IMR-90 (cell line): ENCODE results near the gene YWHAG. TPM values are rescaled to one million over a fixed set of nuclear protein-coding genes. Genes with fewer than 3 reads are reported as not detected.

Source experiments
- ATAC-seq: fragments of 200-7000 bp; cut with Tn5 transposase; 2 replicates; pipeline ENCODE4 v1.9.1; 2020; ENCODE audit warnings: low read depth, mild to moderate bottlenecking, moderate library complexity
- BruUV-seq: library from RNA; stranded (reverse); fragments of 400-500 nt; replicated peaks from 2 replicates; lab custom pipeline; 2021; lab: Mats Ljungman, UMichigan
- CTCF ChIA-PET: fragments of 300-600 bp; formaldehyde crosslinking; extraction: SDS; loops from one replicate; lab custom pipeline; 2021; ENCODE audit warnings: antibody characterized with exemption; lab: Yijun Ruan, JAX
- POLR2A ChIA-PET: fragments of 300-600 bp; sonication (Branson Sonifier 250); formaldehyde crosslinking; loops from one replicate; lab custom pipeline; 2022; ENCODE audit warnings: antibody characterized with exemption; ENCODE audit not compliant: unreplicated experiment; lab: Charles Lee
- DNase-seq: peaks from one replicate; pipeline ENCODE4 v3.0.0; 2013
- H2AFZ ChIP-seq: replicated peaks from 2 replicates; pipeline ENCODE3; 2013; ENCODE audit warnings: low read length, mild to moderate bottlenecking; ENCODE audit not compliant: poor library complexity
- H2AK5ac ChIP-seq: 2 replicates; pipeline ENCODE4 v1.6.1; 2013; ENCODE audit warnings: low read depth, low read length, inconsistent platforms
- H2AK9ac ChIP-seq: replicated peaks from 2 replicates; pipeline ENCODE3; 2013; ENCODE audit warnings: mild to moderate bottlenecking, low read depth, low read length, moderate library complexity; ENCODE audit not compliant: poor library complexity
- H2BK120ac ChIP-seq: 2 replicates; pipeline ENCODE4 v1.6.1; 2013; ENCODE audit warnings: low read depth, low read length, inconsistent platforms
- H2BK15ac ChIP-seq: 3 replicates; pipeline ENCODE4 v1.6.1; 2013; ENCODE audit warnings: low read depth, low read length, inconsistent platforms
- H2BK20ac ChIP-seq: 2 replicates; pipeline ENCODE4 v1.6.1; 2013; ENCODE audit warnings: low read depth, mild to moderate bottlenecking, inconsistent platforms, low read length, moderate library complexity
- H2BK5ac ChIP-seq: 2 replicates; pipeline ENCODE4 v1.6.1; 2013; ENCODE audit warnings: mild to moderate bottlenecking, low read depth, low read length, inconsistent platforms; ENCODE audit not compliant: poor library complexity, severe bottlenecking
- H3K14ac ChIP-seq: replicated peaks from 2 replicates; pipeline ENCODE4 v1.6.1; 2013; ENCODE audit warnings: low read depth, low read length, inconsistent platforms
- H3K18ac ChIP-seq: 2 replicates; pipeline ENCODE4 v1.6.1; 2013; ENCODE audit warnings: low read depth, low read length, control low read depth
- H3K23ac ChIP-seq: 2 replicates; pipeline ENCODE4 v1.6.1; 2013; ENCODE audit warnings: low read depth, low read length, inconsistent platforms
- H3K27ac ChIP-seq: 2 replicates; pipeline ENCODE4 v1.5.1; 2013; ENCODE audit warnings: mild to moderate bottlenecking, control low read depth, low read length; ENCODE audit not compliant: insufficient read depth
- H3K27me3 ChIP-seq: 2 replicates; pipeline ENCODE4 v1.6.1; 2013; ENCODE audit warnings: low read length; ENCODE audit not compliant: control insufficient read depth, insufficient read depth
- H3K36me3 ChIP-seq: 2 replicates; pipeline ENCODE4 v1.6.1; 2013; ENCODE audit warnings: low read length, mixed read lengths; ENCODE audit not compliant: control insufficient read depth, insufficient read depth
- H3K4ac ChIP-seq: 2 replicates; pipeline ENCODE4 v1.6.1; 2013; ENCODE audit warnings: low read depth, low read length, inconsistent platforms
- H3K4me1 ChIP-seq: 2 replicates; pipeline ENCODE4 v1.6.1; 2013; ENCODE audit warnings: low read length, mixed read lengths; ENCODE audit not compliant: control insufficient read depth, insufficient read depth
- H3K4me2 ChIP-seq: 2 replicates; pipeline ENCODE4 v1.6.1; 2013; ENCODE audit warnings: low read depth, mild to moderate bottlenecking, control low read depth, low read length, moderate library complexity
- H3K4me3 ChIP-seq: 2 replicates; pipeline ENCODE4 v1.5.1; 2013; ENCODE audit warnings: low read depth, mild to moderate bottlenecking, control low read depth, low read length, moderate library complexity; ENCODE audit not compliant: insufficient read depth
- H3K56ac ChIP-seq: 2 replicates; pipeline ENCODE4 v1.6.1; 2013; ENCODE audit warnings: low read length, inconsistent platforms; ENCODE audit not compliant: insufficient read depth; ENCODE audit errors: extremely low read depth
- H3K79me1 ChIP-seq, 2 experiments: 2 replicates each; pipeline ENCODE4 v1.6.1; 2013; ENCODE audit warnings: low read length in 2 of 2, inconsistent platforms in 1 of 2, low read depth in 1 of 2
- H3K9ac ChIP-seq: 2 replicates; pipeline ENCODE4 v1.6.1; 2013; ENCODE audit warnings: low read depth, low read length, control low read depth
- H3K9me1 ChIP-seq: 2 replicates; pipeline ENCODE4 v1.6.1; 2013; ENCODE audit warnings: low read length, inconsistent platforms; ENCODE audit not compliant: insufficient read depth
- H3K9me3 ChIP-seq: 2 replicates; pipeline ENCODE4 v1.6.1; 2013; ENCODE audit warnings: low read length; ENCODE audit not compliant: control insufficient read depth, insufficient read depth
- H4K20me1 ChIP-seq: 2 replicates; pipeline ENCODE4 v1.6.1; 2013; ENCODE audit warnings: low read length, inconsistent platforms; ENCODE audit not compliant: insufficient read depth
- H4K5ac ChIP-seq: 2 replicates; pipeline ENCODE4 v1.6.1; 2013; ENCODE audit warnings: mild to moderate bottlenecking, low read depth, low read length, control low read depth
- H4K8ac ChIP-seq, 2 experiments: 2 replicates each; pipeline ENCODE4 v1.6.1; 2013; ENCODE audit warnings: low read depth in 2 of 2, low read length in 2 of 2, control low read depth in 1 of 2, inconsistent platforms in 1 of 2
- H4K91ac ChIP-seq: 2 replicates; pipeline ENCODE4 v1.6.1; 2013; ENCODE audit warnings: low read depth, low read length, inconsistent platforms; ENCODE audit not compliant: insufficient read depth
- BHLHE40 ChIP-seq: fragments of 150-350 bp; IDR thresholded peaks from 2 replicates; pipeline ENCODE4 v1.6.1; 2016; ENCODE audit warnings: mild to moderate bottlenecking, low read depth, low read length
- CEBPB ChIP-seq: IDR thresholded peaks from 2 replicates; pipeline ENCODE4 v1.6.1; 2012; ENCODE audit warnings: low read depth, low read length, improper control_type of control experiment
- FOS ChIP-seq: fragments of 150-350 bp; IDR thresholded peaks from 2 replicates; pipeline ENCODE4 v1.6.1; 2016; ENCODE audit warnings: low read depth, low read length
- MXI1 ChIP-seq: IDR thresholded peaks from 2 replicates; pipeline ENCODE4 v1.6.1; 2012; ENCODE audit warnings: low read depth, mild to moderate bottlenecking, low read length, moderate library complexity, borderline replicate concordance
- NFE2L2 ChIP-seq: fragments of 150-350 bp; IDR thresholded peaks from 2 replicates; pipeline ENCODE4 v1.6.1; 2016; ENCODE audit warnings: low read depth, mild to moderate bottlenecking, low read length
- RAD21 ChIP-seq: IDR thresholded peaks from 2 replicates; pipeline ENCODE4 v1.6.1; 2012; ENCODE audit warnings: low read length, improper control_type of control experiment
- RCOR1 ChIP-seq: IDR thresholded peaks from 2 replicates; pipeline ENCODE4 v1.6.1; 2012; ENCODE audit warnings: mild to moderate bottlenecking, low read length, improper control_type of control experiment; ENCODE audit not compliant: insufficient replicate concordance
- SMC3 ChIP-seq: fragments of 150-350 bp; IDR thresholded peaks from 2 replicates; pipeline ENCODE4 v1.6.1; 2016; ENCODE audit warnings: low read depth, mild to moderate bottlenecking, antibody characterized with exemption, low read length, moderate library complexity
- whole genome bisulfite sequencing, 2 experiments: methylation state at CpG; one replicate each; pipeline versions ENCODE4 v1.1.5 to v1.1.7; 2013; ENCODE audit warnings: missing lambda C conversion rate in 2 of 2; ENCODE audit not compliant: insufficient read length in 1 of 2; ENCODE audit errors: extremely low coverage in 2 of 2; 5-methylcytosine and 5-hydroxymethylcytosine counted together
- dilution Hi-C: fragments of 300-500 bp; cut with HindIII; formaldehyde crosslinking; loops from one replicate; pipeline ENCODE4 v1.14.3; 2018; ENCODE audit warnings: low sequenced_read_pairs; ENCODE audit not compliant: unreplicated experiment
- in situ Hi-C: fragments of 300-500 bp; cut with MboI; formaldehyde crosslinking; loops from 3 replicates; pipeline ENCODE4 v1.14.3; 2019; ENCODE audit warnings: low sequenced_read_pairs, inconsistent platforms, mixed read lengths
- intact Hi-C: fragments of 100-400 bp; cut with micrococcal nuclease; formaldehyde crosslinking; loops from 2 replicates; pipeline ENCODE4 v1.10.0; 2022
- polyA plus RNA-seq, 3 experiments: library from polyadenylated mRNA; depleted of rRNA; stranded (reverse); fragments of >200 nt; gene quantifications; 2 replicates each; pipeline ENCODE4 v1.2.3, GENCODE V29; 2012; ENCODE audit warnings: low replicate concordance in 1 of 3
- total RNA-seq: library from RNA; depleted of rRNA; stranded (reverse); fragments of >200 nt; gene quantifications from 2 replicates; pipeline ENCODE4 v1.2.3, GENCODE V29; 2012
- TF ChIP-seq, protein P1 (sequence below): conservative IDR thresholded peaks from 2 replicates; pipeline ENCODE4 v1.5.1; 2012; ENCODE audit warnings: mild to moderate bottlenecking, low read depth, low read length, improper control_type of control experiment

YWHAG gene
- total and polyA plus RNA-seq, 2 of the 4 experiments (the other 2 are of a cell fraction) = 40.1 to 64.9 TPM

DNA sequence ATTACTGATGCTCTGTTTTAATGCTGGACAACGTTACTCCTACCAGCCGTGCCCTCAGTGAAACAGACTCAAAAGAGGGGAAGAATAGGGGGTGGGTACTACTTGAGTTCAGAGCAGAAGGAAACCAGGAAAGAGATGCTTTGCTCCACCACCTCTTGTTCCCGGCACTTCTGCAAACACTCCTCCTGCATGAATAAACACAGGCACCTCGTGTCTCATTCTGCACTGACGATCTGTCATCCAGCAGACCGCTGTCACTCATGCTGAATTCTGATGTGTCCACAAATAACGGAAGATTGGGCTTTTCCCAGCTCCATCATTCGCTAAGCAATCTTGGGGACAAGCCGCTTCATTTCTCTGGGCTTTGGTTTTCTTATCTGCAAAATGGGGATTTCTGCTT is 26.7 kb downstream of the YWHAG start:
- TF ChIP-seq FOS (no peak), CEBPB (no peak), RCOR1 (no peak), RAD21 (no peak), SMC3 (no peak), BHLHE40 (no peak), MXI1 (no peak), NFE2L2 (no peak)
- TF ChIP-seq, protein P1, sequence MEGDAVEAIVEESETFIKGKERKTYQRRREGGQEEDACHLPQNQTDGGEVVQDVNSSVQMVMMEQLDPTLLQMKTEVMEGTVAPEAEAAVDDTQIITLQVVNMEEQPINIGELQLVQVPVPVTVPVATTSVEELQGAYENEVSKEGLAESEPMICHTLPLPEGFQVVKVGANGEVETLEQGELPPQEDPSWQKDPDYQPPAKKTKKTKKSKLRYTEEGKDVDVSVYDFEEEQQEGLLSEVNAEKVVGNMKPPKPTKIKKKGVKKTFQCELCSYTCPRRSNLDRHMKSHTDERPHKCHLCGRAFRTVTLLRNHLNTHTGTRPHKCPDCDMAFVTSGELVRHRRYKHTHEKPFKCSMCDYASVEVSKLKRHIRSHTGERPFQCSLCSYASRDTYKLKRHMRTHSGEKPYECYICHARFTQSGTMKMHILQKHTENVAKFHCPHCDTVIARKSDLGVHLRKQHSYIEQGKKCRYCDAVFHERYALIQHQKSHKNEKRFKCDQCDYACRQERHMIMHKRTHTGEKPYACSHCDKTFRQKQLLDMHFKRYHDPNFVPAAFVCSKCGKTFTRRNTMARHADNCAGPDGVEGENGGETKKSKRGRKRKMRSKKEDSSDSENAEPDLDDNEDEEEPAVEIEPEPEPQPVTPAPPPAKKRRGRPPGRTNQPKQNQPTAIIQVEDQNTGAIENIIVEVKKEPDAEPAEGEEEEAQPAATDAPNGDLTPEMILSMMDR = no peak
- Histone ChIP-seq H4K5ac (no peak overlapping the region), H3K14ac (no peak overlapping the region), H2BK15ac (no peak overlapping the region), H3K27me3 (no peaks in the 10 kb centered on the region), H3K9me3 (no peaks in the 10 kb centered on the region), H2AFZ (no peak overlapping the region), H2AK9ac (no peak overlapping the region), H3K23ac (no peak overlapping the region), H3K36me3 (peaks cover 40% of the 10 kb centered on the region), H3K27ac (no peak overlapping the region), H3K79me1 (peaks cover 4 to 77% of the 10 kb centered on the region in 2 experiments; a peak in 3 of 4 replicates), H2AK5ac (no peak overlapping the region), H2BK20ac (no peak overlapping the region), H4K20me1 (peaks cover 99% of the 10 kb centered on the region), H3K9me1 (peaks cover 33% of the 10 kb centered on the region), H3K4ac (no peak overlapping the region), H3K4me1 (peaks cover 15% of the 10 kb centered on the region), H3K18ac (no peak overlapping the region), H3K56ac (no peak overlapping the region), H3K4me2 (no peak overlapping the region), H2BK120ac (no peak overlapping the region), H4K8ac (no peak overlapping the region), H4K91ac (no peak overlapping the region), H3K9ac (no peak overlapping the region), H2BK5ac (no peak overlapping the region), H3K4me3 (no peak overlapping the region)
- ChIA-PET CTCF (no interaction called here), POLR2A (no interaction called here)
- in situ Hi-C loops (no loop called here), intact Hi-C loops (no loop called here), dilution Hi-C loops (no loop called here)
- DNase-seq = no peak
- WGBS, 2 experiments = no CpG with 5 or more reads among the region's 9 CpGs
- no peak for ATAC-seq
- no TSS peak for BruUV-seq
